BJ (cell line): ENCODE measurements around the gene IQCH. TPM values are rescaled to one million over a fixed set of nuclear protein-coding genes. Genes with fewer than 3 reads are reported as not detected.

ENCODE experiments used
- CTCF ChIA-PET: fragments of 350-600 bp; formaldehyde crosslinking; extraction: SDS; loops from one replicate; lab custom pipeline; 2021; ENCODE audit warnings: antibody characterized with exemption, inconsistent platforms; lab: Yijun Ruan, JAX
- POLR2A ChIA-PET: fragments of 300-600 bp; sonication (Branson Sonifier 250); formaldehyde crosslinking; extraction: SDS; loops from one replicate; lab custom pipeline; 2021; ENCODE audit warnings: antibody characterized with exemption; lab: Charles Lee
- DNase-seq: peaks from one replicate; pipeline ENCODE4 v3.0.0-alpha.2; 2011; ENCODE audit warnings: low read depth
- H3K27me3 ChIP-seq: 2 replicates; pipeline ENCODE4 v1.6.0; 2011; ENCODE audit warnings: low read length; ENCODE audit not compliant: control insufficient read depth, insufficient read depth
- H3K36me3 ChIP-seq: 2 replicates; pipeline ENCODE4 v1.5.1; 2011; ENCODE audit warnings: low read length; ENCODE audit not compliant: control insufficient read depth, insufficient read depth
- H3K4me3 ChIP-seq: 2 replicates; pipeline ENCODE4 v1.5.1; 2011; ENCODE audit warnings: low read depth, mild to moderate bottlenecking, control low read depth, low read length
- polyA plus RNA-seq: library from polyadenylated mRNA; depleted of rRNA; stranded (reverse); fragments of >200 nt; gene quantifications from 2 replicates; pipeline ENCODE4 v1.2.3, GENCODE V29; 2011
- TF ChIP-seq, protein P1 (sequence below): IDR thresholded peaks from 2 replicates; pipeline ENCODE4 v1.5.1; 2011; ENCODE audit warnings: low read depth, mild to moderate bottlenecking, control low read depth, inconsistent platforms, low read length, moderate library complexity; ENCODE audit not compliant: insufficient read depth

Gene IQCH
- polyA plus RNA-seq, 1 experiment: 0.82 TPM

DNA sequence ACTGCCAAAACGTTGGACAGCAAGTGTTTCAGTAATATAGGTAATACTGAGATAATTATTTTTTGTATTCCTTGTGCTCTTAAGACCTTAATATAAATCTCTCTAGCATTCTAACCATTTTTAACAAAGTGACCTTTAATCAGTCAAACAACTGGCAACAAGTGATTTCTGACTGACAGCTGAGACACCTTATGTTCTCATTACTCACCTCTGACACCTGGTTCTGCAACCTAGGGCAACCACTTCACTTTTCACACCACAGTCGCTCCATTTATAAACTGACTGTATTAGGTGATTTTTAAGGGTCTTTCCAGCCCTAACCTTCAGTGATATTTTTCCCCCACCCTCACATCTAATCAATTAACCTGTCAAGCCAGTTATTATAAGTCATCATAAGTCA is 205.9 kb downstream of the IQCH start:
- POLR2A ChIA-PET: no interaction called here
- CTCF ChIA-PET: interaction anchor here (4.1 kb wide), 1 partner anchor 376 kb away, joined by 54 read pairs; no protein-coding TSS in a partner anchor
- DNase-seq: no peak
- Histone ChIP-seq H3K27me3 (no peaks in the 10 kb centered on the region), H3K4me3 (no peak overlapping the region), H3K36me3 (no peaks in the 10 kb centered on the region)
- TF ChIP-seq, protein P1, sequence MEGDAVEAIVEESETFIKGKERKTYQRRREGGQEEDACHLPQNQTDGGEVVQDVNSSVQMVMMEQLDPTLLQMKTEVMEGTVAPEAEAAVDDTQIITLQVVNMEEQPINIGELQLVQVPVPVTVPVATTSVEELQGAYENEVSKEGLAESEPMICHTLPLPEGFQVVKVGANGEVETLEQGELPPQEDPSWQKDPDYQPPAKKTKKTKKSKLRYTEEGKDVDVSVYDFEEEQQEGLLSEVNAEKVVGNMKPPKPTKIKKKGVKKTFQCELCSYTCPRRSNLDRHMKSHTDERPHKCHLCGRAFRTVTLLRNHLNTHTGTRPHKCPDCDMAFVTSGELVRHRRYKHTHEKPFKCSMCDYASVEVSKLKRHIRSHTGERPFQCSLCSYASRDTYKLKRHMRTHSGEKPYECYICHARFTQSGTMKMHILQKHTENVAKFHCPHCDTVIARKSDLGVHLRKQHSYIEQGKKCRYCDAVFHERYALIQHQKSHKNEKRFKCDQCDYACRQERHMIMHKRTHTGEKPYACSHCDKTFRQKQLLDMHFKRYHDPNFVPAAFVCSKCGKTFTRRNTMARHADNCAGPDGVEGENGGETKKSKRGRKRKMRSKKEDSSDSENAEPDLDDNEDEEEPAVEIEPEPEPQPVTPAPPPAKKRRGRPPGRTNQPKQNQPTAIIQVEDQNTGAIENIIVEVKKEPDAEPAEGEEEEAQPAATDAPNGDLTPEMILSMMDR: no peak

GRCh38 chr15:67461735-67462134 is 207.1 kb downstream of the IQCH start:
- ChIA-PET POLR2A (no interaction called here), CTCF (interaction anchor here (0.9 to 1.1 kb wide), 4 partner anchors 18 to 364 kb away, joined by 3 read pairs; no protein-coding TSS in a partner anchor)
- TF ChIP-seq, protein P1: no peak

DNA sequence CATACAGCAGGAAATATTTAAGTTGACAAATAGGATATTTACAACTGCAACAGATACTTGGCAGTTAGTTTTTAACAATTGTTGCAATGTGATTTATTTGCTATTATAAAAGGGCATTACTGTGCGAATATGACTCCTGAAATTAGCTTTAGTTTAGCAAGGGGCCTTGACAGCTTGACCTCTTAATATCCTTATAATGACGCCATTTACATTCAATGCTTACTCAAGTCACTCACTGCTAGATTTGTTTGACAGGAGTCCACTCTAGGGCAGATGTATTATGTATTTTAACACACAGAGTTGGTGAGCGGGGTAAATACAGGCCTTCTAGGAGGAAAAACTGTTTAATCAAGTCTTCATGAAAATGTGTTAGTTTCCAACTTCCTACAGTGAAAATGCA is 208.3 kb downstream of the IQCH start:
- CTCF ChIA-PET: interaction anchor here (0.7 to 1.3 kb wide), 4 partner anchors 25 to 375 kb away, joined by 3 to 8 read pairs (median 3); no protein-coding TSS in a partner anchor
- no peak for DNase-seq
- TF ChIP-seq, protein P1: no peak

More at GRCh38 chr15:67461735-67462134, 207.1 kb downstream of the IQCH start:
- Histone ChIP-seq H3K4me3 (no peak overlapping the region), H3K27me3 (no peaks in the 10 kb centered on the region), H3K36me3 (no peaks in the 10 kb centered on the region)
- no peak for DNase-seq

DNA sequence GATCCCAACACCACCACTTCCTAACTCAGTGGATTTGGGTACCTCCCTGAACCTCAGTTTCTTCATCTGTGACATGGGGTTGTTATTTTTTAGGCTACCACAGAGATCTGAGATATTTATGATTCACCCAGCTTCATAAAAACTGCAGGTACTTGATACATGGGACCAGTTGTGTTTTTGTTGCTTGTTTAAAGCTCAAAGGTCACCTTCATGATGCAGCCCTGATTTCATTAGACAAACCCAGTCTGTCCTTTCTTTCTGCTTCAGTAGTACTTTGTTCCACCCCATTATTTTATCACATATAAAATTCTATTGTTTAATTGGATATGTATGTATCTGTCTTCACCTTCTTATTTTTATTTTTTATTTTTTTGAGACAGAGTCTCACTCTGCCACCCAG is 208.9 kb downstream of the IQCH start:
- TF ChIP-seq, protein P1: no peak
- H3K4me3 ChIP-seq: no peak overlapping the region
- no peaks in the 10 kb centered on the region for H3K36me3 ChIP-seq
- ChIA-PET CTCF (interaction anchor here (1.3 to 1.7 kb wide), 2 partner anchors 12 to 374 kb away, joined by 4 to 8 read pairs; no protein-coding TSS in a partner anchor), POLR2A (no interaction called here)
- no peak for DNase-seq
- no peaks in the 10 kb centered on the region for H3K27me3 ChIP-seq

More for the DNA sequence above, 208.3 kb downstream of the IQCH start:
- H3K4me3 ChIP-seq: no peak overlapping the region
- POLR2A ChIA-PET: no interaction called here
- H3K27me3 ChIP-seq: no peaks in the 10 kb centered on the region
- no peaks in the 10 kb centered on the region for H3K36me3 ChIP-seq

DNA sequence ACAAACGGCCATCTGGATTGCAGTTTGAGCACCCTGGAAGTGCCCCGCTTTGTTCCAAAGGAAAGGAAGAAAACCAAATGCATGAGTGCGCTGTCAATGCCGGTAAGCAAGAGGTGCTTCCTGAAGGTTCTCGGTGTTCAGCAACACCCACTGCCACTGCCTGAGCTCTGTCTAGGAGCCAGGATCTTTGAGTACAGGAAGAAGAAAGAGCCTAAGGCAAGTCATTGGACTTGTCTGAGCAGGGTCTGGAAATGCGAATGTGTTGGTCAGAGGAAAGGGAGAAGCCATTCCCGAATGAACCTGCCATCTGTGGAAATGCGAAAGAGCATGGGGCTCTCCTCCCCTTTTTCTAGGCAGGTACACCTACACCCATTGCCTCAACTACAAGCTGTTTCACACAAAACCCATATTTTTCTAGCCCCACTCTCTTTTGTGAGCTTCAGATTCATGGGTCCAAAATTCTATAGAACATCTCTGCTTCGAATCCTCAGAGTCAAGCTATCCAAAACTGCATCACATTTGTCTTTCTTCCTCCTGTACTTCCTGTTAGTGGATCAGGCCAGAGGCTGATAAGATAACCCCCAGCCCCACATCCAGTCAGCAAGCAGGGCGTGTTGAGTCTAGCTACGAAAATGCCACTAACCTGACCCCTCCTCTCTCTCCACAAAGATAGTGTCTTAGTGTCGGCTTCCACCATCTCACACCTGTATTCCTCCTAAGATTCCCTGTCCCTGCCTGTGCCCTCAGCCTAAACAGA is 210.8 kb downstream of the IQCH start:
- Histone ChIP-seq H3K36me3 (no peaks in the 10 kb centered on the region), H3K4me3 (no peak overlapping the region), H3K27me3 (no peaks in the 10 kb centered on the region)
- ChIA-PET CTCF (interaction anchor here (1.0 kb wide), 1 partner anchor 8 kb away, joined by 4 read pairs; no protein-coding TSS in a partner anchor), POLR2A (no interaction called here)
- DNase-seq: no peak
- TF ChIP-seq, protein P1: no peak
